ENCODE data around the gene ARL16.

DNA sequence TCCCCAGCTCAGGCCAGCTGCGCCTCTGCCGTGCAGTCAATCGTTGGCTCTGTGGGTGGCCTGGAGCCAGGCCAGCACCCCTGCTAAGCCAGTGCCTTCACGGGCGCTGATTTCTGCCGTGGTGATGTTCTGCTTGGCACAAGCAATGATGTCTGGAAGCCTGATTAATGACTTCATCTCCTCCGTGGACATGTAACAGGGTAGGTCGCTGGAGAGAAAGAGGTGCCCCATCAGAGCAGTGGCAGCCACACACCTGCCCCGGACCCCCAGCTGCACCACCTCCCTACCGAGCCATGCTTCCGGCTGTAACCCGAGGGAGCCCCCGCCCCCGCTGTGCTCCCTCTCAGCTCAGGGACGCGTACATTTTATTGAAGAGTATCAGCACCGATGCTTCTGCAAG lies 1.9 kb downstream of the ARL16 start:
- TF ChIP-seq, protein P1, sequence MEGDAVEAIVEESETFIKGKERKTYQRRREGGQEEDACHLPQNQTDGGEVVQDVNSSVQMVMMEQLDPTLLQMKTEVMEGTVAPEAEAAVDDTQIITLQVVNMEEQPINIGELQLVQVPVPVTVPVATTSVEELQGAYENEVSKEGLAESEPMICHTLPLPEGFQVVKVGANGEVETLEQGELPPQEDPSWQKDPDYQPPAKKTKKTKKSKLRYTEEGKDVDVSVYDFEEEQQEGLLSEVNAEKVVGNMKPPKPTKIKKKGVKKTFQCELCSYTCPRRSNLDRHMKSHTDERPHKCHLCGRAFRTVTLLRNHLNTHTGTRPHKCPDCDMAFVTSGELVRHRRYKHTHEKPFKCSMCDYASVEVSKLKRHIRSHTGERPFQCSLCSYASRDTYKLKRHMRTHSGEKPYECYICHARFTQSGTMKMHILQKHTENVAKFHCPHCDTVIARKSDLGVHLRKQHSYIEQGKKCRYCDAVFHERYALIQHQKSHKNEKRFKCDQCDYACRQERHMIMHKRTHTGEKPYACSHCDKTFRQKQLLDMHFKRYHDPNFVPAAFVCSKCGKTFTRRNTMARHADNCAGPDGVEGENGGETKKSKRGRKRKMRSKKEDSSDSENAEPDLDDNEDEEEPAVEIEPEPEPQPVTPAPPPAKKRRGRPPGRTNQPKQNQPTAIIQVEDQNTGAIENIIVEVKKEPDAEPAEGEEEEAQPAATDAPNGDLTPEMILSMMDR (IDR thresholded peaks at IDR 0.05) = no peak
- TF ChIP-seq, protein P2, sequence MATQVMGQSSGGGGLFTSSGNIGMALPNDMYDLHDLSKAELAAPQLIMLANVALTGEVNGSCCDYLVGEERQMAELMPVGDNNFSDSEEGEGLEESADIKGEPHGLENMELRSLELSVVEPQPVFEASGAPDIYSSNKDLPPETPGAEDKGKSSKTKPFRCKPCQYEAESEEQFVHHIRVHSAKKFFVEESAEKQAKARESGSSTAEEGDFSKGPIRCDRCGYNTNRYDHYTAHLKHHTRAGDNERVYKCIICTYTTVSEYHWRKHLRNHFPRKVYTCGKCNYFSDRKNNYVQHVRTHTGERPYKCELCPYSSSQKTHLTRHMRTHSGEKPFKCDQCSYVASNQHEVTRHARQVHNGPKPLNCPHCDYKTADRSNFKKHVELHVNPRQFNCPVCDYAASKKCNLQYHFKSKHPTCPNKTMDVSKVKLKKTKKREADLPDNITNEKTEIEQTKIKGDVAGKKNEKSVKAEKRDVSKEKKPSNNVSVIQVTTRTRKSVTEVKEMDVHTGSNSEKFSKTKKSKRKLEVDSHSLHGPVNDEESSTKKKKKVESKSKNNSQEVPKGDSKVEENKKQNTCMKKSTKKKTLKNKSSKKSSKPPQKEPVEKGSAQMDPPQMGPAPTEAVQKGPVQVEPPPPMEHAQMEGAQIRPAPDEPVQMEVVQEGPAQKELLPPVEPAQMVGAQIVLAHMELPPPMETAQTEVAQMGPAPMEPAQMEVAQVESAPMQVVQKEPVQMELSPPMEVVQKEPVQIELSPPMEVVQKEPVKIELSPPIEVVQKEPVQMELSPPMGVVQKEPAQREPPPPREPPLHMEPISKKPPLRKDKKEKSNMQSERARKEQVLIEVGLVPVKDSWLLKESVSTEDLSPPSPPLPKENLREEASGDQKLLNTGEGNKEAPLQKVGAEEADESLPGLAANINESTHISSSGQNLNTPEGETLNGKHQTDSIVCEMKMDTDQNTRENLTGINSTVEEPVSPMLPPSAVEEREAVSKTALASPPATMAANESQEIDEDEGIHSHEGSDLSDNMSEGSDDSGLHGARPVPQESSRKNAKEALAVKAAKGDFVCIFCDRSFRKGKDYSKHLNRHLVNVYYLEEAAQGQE (IDR thresholded peaks at IDR 0.05; ENCODE audit: insufficient read depth in 1 of 2, low read depth in 2 of 2, low read length in 1 of 2) = no peak
